Stimulated activated CD8-positive, alpha-beta memory T cell treated with anti-CD3 and anti-CD28 coated beads, Interleukin-7, amount 100 ng/mL, for 48 hours (primary cell): ENCODE data around the gene PRKG1.

Experiments
- DNase-seq, 2 donors: peaks; one replicate each; pipeline ENCODE4 v3.0.0-alpha.2; 2020; ENCODE audit warnings: low read depth in 1 of 2; ENCODE audit errors: extremely low read depth in 1 of 2

Gene PRKG1

DNA sequence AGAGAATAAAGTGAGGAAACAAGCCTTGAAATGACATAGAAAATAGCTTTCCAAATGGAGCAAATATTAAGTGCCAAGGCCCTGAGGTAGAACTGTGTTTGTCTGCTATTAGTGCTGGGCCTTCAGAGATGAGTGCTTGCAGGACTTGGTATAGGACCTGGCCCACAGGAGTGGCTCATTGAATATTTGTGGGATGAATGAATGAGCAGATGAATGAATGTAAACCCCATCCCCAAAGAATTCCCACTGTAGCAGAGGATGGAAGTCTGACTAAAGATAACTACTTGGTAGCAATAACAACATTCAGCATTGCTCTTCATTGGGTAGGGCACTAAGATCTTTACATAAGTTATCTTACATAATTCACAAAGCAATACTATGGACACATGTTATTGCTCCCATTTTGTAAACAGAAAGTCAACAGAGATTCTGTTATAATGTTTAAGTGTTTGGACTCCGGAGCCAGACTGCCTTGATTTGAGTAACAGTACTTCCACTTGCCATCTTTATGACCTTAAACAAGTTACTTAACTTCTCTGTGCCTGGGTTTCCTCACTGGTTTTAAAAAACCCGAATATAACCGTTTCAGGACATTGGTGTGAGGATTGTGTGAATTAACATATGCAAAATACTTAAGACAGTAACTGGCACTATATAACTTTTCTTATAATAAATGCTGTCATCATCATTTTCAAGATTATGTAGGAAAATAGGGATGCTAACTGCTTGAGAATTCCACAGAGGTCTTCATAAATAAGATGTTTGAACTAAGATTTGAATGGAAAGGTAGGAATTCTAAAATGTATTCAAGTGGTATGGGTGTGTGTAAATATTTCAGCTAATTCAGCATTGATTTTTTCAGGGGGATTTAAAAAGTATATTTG lies 141.9 kb downstream of the PRKG1 start:
- no peak for DNase-seq

DNA sequence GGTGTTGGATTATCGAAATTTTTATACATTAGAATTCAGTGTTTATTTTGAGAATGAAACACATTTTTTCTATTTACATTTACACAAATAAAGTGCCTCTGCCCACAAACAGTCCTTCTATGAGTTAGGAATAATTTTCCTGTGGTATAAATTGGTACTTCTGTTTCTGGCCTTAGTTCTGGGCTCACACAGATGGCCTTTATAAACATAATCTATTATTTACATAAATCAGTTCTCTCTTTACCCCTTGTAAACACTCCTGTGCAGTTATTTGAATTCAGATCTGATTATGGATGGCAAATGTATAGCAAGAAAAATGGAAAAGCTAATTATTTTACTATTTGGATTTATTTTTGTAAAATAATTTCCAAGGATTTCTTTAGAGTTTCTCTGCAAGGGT lies 143.2 kb downstream of the PRKG1 start:
- no peak for DNase-seq

DNA sequence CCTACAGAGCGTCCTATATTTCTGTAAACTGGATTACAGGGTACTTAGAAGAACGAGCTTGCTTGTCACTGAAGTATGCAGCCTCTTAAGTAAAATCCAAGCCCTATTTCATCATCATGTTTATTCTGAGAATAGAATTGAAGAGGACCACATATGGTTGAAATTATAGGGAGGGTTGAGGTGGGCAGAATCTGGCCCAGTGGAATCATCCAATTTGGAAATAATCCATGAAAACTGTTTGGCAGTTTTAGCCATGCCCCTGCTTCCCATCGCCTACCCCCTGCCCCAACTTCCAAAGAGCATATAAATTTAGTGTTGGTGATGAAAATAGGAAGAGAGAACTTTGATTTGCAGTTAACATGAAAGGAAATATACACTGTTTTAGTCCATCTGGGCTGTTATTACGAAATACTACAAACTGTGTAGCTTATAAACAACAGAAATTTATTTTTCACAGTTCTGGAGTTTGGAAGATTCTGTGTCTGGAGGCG lies 150.4 kb downstream of the PRKG1 start:
- no peak for DNase-seq

DNA sequence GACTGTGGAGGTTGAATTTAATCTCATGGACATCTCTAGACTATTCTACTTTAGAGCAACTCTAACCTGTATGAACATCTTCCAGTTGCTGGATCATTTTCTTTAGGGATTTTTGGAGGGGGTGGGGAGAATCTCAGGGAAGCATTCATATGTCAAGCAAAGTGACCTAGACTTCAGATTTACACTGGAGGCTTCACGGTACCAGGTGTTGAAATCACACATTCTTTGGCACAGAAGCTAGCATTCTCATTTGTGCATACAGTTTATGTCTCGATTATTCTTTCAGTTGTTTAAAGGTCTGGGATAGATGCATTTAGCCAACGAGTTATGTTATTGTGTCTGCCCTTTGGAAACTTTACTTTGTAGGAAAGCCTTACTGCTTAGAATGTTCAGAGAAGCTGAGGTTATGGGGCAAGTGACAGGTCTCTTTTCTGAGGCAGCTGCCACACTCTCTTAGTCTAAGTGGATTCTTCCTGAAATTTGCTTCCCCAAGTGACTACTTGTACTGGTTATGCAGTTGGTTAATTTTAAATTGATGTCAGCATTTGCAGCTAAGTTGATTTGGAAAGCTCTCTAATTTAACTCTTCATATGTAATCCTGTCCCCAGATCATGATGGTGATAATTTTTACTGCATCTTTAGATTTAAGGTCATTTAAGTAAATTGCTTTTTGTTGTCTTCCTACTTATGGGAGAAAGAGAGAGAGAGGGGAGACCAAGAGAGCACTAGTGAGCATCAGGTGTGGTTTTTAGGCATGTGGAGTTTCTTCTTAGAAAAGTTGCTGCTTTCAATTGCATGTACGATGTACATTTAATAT lies 153.8 kb downstream of the PRKG1 start:
- no peak for DNase-seq

DNA sequence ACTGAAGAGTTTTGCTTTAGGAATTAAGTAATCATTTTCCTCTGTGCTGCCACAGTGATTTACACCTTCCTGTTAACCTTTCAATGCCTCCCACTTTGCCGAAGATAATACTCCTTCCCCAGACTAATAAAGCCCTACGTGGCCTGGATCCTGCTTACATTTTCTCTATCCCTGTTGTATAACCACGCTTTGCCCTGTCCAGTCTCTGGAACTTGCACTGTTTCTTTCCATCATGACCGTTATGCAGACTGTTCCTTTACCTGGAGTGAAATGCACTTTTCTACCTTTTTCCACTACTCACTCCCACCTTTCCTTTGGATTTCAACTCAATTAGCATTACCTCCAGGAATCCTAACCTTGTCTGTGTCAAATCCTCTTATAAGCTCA lies 154.4 kb downstream of the PRKG1 start:
- DNase-seq, result no peak

DNA sequence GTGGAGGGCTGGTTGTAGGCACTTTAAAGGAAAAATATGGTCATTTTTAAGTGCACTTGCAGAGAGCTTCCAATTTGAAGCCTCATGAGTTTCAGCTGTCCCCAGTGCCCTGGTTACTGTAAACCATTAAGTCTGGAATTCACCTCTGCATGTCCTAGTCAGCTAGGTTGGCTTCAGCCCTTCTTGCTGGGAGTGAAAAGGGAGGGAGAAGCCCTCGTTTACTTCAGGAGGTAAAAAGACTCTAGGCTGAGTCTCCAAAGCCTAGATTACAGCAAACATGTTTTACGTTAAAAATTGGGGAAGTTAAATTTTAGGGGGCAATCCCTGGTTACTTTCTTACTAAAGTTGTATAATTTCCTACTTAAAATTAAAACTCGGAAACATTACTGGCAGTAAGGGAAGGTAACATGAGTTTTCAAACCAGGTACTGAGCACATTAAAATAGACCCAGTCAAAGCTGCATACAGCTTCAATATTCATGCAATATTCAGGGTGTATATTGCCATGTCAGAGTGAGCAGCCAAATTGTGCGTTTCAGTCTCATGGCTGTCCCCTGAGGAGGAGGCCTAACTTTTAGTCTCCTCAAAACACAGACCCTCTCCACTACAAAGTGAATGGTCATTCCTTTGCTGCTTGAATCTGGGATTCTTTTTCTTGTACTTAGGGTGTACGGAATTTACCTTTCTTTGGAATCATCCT lies 156.7 kb downstream of the PRKG1 start:
- no peak for DNase-seq

DNA sequence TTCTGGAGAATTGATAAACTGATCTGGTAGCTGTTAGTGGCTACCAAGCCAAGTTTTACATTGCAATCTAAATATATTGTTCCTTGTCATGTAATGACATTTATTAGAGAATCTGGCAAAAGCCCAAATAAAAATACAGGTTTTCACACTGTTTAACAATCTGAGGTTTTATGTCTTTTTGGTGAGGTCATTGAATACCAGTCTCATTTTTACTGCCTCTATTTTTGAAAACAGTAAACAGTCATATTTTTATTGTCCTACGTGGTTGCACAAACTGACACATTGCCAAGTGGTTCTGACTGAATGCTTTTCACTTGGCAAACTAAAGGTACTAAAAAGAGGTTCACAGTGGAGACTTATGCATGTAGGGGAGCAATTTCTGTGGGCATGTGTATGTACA lies 157.5 kb downstream of the PRKG1 start:
- DNase-seq, result no peak

DNA sequence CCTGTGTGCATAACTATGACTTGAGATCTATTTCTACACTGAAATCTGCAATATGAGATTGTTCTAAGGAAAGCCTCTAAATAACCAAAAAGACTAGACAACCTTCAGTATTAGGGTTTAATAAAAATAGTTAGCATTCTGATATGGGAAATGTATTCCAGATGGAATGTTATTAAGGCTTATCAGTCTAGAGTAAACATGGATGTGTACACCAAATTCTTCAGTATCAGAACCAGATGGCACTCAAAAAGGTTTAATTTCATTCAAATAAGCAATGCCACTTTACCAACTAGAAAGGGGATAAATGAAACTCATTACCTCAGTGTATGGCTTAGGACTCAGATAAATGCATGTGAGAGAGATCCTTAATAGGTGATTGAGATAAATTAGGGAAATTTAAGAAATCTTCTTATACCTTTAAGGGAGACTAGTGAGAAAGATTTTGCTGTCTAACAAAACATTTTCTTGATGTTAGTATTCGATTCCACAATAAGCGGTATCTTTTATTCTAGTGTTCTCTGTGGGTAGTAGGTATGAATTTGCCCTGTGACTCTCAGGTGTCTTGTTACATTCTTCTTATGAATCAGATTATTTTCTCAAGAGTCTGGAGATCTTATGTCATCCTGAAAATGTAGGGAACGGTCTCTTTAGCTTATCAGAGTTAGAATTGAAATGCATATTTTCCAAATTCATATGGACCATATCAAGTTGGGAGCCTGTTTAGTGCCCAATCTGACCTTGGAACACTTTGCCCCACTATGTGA lies 159.2 kb downstream of the PRKG1 start:
- DNase-seq, result no peak

DNA sequence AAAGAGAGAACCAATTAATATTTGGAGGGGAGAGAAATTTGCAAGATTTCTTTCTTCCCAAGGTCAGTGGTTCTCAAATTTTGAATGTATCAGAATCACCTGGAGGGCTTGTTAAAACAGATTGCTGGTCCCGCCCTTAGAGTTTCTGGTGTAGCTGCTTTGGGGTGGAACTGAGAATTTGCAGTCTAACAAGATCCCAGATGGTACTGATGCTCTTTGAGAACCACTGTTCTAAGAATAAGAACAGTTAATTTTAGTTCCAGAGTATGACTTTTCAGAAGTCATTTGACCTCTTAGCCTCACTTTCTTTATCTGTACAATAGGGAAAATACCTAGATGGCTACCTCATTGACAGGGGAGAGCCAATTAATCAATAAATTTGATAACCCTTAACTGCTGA lies 161.6 kb downstream of the PRKG1 start:
- DNase-seq, result no peak

DNA sequence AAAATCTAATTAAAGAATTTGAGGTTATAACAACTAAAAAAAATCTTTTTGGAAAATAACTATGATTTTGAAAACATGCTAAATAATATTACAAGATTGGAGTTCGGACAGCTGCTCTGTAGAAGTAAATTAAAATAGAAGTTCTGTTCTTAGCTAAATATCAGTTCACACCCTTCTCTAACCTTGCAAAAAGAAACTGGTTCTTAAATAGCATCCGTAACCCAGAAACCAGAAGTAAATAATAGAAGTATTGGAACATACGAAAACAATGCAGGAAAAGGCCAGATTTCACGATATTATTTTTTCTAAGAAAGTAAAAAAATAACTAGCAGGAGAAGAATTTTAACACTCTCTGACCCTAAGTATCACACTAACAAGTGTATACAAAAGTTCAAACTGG lies 164.7 kb downstream of the PRKG1 start:
- no peak for DNase-seq

DNA sequence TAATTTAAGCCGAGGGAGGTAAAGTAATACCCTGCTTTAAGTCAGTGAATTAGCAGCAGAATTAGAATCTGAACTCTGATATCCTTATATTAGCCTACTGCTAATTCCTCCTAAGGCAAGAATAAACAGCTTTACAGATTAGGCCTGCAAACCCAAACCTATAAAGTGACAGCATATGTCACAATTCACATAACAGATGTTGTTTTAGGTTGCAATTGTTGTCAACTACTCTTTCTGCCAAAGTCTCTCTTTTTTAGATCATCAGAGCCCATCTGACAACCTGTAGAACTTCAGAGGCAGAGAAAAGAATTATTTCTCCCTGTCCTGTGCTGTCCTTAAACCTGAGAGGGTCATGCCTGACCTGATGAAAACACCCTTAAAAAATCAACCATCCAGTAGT lies 167.2 kb downstream of the PRKG1 start:
- DNase-seq, result no peak

DNA sequence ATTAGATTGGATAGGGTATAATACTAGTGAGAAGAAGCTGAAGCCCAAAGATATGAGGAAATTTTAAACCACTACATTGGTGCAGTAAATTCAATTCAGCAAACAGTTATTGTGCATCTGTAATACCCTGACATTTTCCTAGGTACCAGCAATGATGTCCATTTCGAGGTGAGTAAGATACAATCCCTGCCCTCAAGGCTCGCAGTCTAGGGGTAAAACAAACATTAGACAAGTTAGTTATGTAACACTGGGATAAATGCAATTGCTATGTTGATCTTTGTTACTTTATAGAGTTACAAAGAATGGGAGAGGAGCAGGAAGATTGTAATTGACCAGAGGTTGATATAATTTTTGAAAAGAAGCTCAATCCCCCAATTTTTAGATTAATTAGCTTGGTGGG lies 168.1 kb downstream of the PRKG1 start:
- DNase-seq, result no peak

DNA sequence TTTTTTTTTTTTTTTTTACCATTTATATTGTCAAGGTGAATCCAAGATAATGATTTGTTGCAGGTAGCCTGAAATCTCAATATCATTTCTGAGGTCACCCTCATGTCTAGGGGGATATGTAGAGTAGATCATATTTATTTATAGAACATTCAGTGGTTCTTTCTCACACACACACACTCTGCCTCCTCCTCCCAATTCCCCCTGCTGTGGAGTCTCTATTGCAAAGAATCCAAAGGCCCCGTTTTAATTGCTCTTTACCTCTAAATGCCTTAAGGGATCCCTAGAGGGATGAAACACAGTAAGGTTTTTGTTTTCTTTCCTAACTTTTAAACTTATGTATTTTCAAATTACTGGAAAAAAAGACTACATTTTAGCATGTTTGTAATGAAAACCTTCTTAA lies 170.0 kb downstream of the PRKG1 start:
- no peak for DNase-seq

DNA sequence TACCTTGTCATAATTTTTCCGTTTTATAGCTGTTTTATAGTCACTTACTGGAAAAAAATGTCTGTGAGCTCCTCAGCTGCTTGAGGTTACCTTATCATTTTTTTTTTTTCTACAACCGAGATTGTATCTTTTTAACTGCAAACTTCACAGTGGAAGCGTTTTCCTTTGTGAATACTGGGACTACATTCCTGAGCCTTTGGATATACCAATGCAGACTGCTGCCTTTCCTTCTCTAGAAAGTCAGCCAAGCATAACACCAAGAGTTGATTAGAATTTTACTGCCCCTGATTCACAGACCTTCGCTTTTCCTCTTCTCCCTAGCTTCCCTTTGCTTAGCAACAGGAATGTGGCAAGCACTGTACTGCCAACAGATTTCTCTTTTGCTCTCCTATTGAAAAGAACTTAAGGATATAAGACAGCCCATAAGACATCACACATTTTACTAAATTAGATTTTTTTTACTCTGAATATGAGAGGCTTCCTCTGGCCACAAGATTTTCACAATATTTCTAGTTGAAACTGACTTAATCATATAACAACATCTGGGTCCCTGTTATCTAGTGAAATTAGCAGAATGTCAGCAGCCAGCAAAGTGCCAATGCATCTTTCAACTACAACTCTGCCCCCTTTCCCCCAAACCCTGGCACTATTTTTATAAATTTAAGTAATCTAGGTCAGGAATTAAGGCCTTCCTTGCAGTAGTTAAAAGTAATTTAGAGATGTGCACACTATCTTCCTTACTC lies 170.6 kb downstream of the PRKG1 start:
- DNase-seq, result no peak

DNA sequence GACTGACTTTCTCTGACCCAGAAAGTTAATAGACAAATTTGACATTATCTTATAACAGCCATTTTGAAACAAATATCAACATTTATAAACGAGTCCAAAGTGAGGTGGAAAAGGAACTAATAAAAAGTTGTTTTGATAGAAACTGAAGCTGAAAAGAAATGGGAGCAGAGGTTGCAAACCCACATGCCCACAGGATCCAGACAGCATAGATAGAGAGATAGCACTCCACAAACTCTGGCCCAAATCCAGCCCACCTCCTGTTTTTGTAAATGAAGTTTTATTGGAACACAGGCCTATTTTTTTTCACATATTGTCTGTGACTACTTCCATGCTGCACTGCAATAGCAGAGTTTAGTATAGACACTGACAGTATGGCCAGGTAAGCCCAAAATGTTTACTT lies 171.9 kb downstream of the PRKG1 start:
- no peak for DNase-seq

DNA sequence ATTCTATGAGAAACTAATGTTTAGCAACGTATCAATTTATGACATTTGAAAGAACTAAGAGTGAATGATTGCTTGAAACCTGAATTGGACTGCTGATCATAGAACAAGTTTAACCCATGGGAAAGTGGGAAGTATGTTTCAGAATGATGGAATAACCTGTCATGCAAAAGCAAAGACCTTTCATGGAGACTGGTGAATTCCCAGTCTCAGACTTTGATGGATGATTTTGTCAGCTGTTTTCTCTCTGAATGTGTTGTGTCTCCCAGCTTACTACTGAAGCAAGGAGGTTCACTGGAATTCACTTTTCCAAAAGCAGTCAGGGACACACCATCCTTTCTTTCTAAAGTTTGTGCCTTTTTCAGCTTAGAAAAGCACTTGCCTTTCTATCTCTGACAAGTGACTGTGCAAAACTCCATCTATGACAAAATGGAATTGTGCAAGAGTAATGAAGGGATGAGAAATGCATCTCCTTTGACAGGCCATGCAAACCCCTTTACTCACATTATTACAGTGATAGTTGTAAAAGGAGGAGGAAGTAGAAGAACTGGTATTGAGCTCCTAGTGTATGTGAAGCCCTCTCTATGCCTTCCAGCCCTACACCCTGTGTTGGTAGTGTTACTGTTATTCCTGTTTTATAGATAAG lies 176.1 kb downstream of the PRKG1 start:
- no peak for DNase-seq

DNA sequence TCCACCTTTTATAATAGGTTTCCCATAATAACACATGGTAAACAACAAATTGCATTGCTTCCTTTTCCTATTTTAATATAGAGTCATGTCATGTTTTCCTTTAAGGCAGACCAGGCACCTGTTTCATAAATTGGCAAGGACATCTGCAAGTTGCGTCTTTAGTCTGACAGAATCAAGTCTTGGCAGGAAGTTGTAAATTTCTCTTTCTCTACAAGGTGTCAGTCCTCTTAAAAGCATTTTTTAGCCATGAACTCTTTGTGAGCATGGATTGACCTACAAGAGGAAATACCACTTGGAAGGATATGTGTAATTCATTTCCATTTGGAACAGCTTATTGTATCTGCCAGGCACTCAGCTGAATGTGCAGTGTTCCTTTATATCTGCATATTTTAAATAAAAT lies 176.8 kb downstream of the PRKG1 start:
- no peak for DNase-seq

DNA sequence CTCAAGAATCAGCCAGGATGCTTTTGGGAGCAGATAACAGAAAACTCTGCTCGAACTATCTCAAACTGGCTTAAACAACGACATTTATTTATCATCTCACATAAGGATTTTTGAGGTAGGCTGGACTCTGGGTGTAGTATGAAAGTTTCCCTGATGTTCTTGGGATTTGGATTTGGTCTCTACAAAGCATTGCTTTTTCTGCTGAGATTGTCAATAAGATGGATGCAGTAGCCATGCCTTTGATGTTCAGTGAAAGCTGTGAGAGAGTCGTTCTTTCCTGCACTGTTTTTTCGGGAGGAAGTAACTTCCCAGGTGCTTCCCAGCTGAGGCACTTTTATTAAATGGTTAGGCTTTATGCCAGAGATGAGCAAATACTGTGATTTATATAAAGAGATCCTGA lies 181.1 kb downstream of the PRKG1 start:
- DNase-seq, result no peak

DNA sequence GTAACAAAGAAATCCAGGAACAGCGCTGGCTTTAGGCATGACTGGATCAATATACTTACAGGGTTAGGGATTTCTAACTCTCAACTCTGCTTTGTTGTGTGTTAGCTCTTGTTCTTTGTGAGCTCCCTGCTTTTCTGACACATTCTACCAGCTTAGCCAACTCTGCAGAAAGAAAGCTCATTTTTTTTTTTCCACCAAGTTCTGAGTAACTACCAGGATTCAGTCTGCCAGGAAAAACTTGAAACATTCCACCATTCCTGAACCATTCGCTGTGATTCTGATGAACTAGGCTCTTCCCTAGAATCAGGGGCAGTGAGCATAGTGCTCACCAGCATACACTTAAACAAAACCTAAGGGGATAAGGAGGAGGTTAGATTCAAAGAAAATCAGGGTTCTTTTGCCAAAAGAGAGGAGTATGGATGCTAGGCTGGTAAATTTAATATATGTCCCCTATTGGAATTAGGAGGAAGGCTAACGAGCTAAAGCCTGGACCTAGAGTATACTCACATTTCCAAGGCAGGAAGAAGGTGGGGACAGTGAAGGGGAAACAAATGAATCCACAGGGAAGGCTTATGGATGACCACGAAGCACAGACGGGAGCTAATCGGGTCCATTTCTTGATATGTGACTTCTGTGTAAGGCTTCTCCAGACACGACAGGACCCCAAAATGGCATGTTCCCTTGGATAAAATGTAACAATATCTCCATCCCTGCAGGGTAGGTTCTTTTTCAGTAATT lies 183.4 kb downstream of the PRKG1 start:
- DNase-seq, result no peak
